ENCODE results near the gene SLAMF7. TPM values are rescaled to one million over a fixed set of nuclear protein-coding genes. Genes with fewer than 3 reads are reported as not detected.

Gene SLAMF7
- total RNA-seq, 1 donor from 2014 or later: 9.2 TPM

DNA sequence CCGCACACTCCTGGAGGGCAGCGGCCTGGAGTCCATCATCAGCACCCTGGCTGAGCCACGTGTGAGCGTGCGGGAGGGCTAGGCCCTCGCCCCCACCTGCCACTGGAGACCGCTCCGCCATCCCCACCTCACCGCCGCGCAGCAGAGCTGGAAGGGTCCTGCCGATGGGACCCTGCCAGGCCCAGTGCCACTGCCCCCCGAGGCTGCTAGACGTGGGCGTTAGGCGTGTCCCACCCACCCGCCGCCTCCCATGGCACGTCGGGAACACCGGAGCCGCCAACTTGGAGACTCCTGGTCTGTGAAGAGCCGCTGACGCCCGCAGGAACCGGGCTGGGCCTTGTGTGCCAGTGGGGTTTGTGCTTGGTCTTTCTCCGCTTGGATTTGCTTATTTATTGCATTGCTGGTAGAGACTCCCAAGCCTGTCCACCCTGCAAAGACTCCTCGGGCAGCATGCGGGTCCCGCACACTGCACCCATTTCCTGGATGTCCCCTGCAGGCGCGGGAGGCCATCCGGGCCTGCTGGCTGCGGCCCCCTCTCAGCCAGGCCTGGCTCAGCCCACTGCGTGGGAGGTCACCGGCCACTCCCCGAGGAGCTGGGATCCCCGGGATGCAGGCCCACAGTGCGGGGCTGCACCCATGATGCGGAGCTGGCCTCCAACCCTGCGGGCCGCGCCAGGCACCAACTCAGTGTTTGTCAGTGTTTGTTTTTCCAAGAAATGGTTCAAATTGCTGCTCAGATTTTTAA lies 63.0 kb downstream of the SLAMF7 start:
- H3K4me1 ChIP-seq: no peaks in the 10 kb centered on the region
- intact Hi-C loops (cut with DNase I): no loop called here
- H3K27me3 ChIP-seq: no peaks in the 10 kb centered on the region
- no peak overlapping the region for H3K27ac ChIP-seq
- DNase-seq (no peak), ATAC-seq (peak; percentile 12)
- no peak for TF ChIP-seq CTCF (IDR thresholded peaks at IDR 0.05)
- no peaks in the 10 kb centered on the region for H3K36me3 ChIP-seq
- H3K4me3 ChIP-seq: no peak overlapping the region
- peaks cover under 1% of the 10 kb centered on the region for H3K9me3 ChIP-seq

Other genes with a start within 250 kb of the SLAMF7 start
- gene SLAMF6, start 216.0 kb upstream of the SLAMF7 start, total RNA-seq: 4.4 TPM
- gene CD84, start 159.8 kb upstream of the SLAMF7 start, total RNA-seq: 20.7 TPM
- gene SLAMF1, start 92.2 kb upstream of the SLAMF7 start, total RNA-seq: 1.6 TPM
- 21.5 TPM for gene CD48, start 27.4 kb upstream of the SLAMF7 start, total RNA-seq
- 3.3 TPM for gene LY9, start 56.9 kb downstream of the SLAMF7 start, total RNA-seq
- gene CD244, start 123.6 kb downstream of the SLAMF7 start, total RNA-seq: 3.0 TPM
- 295 TPM for gene ITLN1, start 145.9 kb downstream of the SLAMF7 start, total RNA-seq
- 44.1 TPM for gene ITLN2, start 215.6 kb downstream of the SLAMF7 start, total RNA-seq